ENCODE results near the gene ANTXR2. TPM values are rescaled to one million over a fixed set of nuclear protein-coding genes. Genes with fewer than 3 reads are reported as not detected.

Gene ANTXR2
- total RNA-seq, 2 donors from 2014 or later = 38.6 to 60.1 TPM

GRCh38 chr4:79857811-79858210 is 215.2 kb downstream of the ANTXR2 start:
- DNase-seq (ENCODE audit: low spot score) = no peak
- H3K27ac Mint-ChIP-seq = no peak overlapping the region
- peaks cover 2% of the 10 kb centered on the region for H3K9me3 Mint-ChIP-seq
- H3K27me3 Mint-ChIP-seq = no peaks in the 10 kb centered on the region
- no peak overlapping the region for H3K4me3 Mint-ChIP-seq
- H3K4me1 Mint-ChIP-seq (ENCODE audit: low read depth in 2 of 2) = no peaks in the 10 kb centered on the region
- no peak for ATAC-seq
- H3K36me3 Mint-ChIP-seq = no peaks in the 10 kb centered on the region

- H3K27me3 Mint-ChIP-seq = no peaks in the 10 kb centered on the region
- no peak for ATAC-seq
- H3K4me3 Mint-ChIP-seq = no peak overlapping the region
These were observed 216.8 kb downstream of the ANTXR2 start for GRCh38 chr4:79856196-79856595.

GRCh38 chr4:79854856-79855502 is 218.1 kb downstream of the ANTXR2 start:
- Mint-ChIP-seq H3K36me3 (no peaks in the 10 kb centered on the region), H3K9me3 (no peaks in the 10 kb centered on the region), H3K27me3 (no peaks in the 10 kb centered on the region), H3K4me3 (no peak overlapping the region), H3K27ac (no peak overlapping the region), H3K4me1 (ENCODE audit: low read depth in 2 of 2) (no peaks in the 10 kb centered on the region)
- DNase-seq (ENCODE audit: low spot score) (no peak), ATAC-seq (no peak)

More at GRCh38 chr4:79856196-79856595, 216.8 kb downstream of the ANTXR2 start:
- no peak for DNase-seq (ENCODE audit: low spot score)
- Mint-ChIP-seq H3K4me1 (ENCODE audit: low read depth in 2 of 2) (no peaks in the 10 kb centered on the region), H3K9me3 (peaks cover 2% of the 10 kb centered on the region), H3K27ac (no peak overlapping the region), H3K36me3 (no peaks in the 10 kb centered on the region)

- H3K4me1 Mint-ChIP-seq (ENCODE audit: low read depth in 2 of 2) = no peaks in the 10 kb centered on the region
- no peaks in the 10 kb centered on the region for H3K27me3 Mint-ChIP-seq
- no peaks in the 10 kb centered on the region for H3K9me3 Mint-ChIP-seq
- ATAC-seq (no peak), DNase-seq (ENCODE audit: low spot score) (no peak)
- no peak overlapping the region for H3K27ac Mint-ChIP-seq
- no peak overlapping the region for H3K4me3 Mint-ChIP-seq
- H3K36me3 Mint-ChIP-seq = no peaks in the 10 kb centered on the region
These were observed 220.7 kb downstream of the ANTXR2 start for GRCh38 chr4:79852305-79852730.

- no peak overlapping the region for H3K4me3 Mint-ChIP-seq
- no peaks in the 10 kb centered on the region for H3K36me3 Mint-ChIP-seq
- H3K9me3 Mint-ChIP-seq = no peaks in the 10 kb centered on the region
- H3K27me3 Mint-ChIP-seq = no peaks in the 10 kb centered on the region
- no peak for DNase-seq (ENCODE audit: low spot score)
- H3K4me1 Mint-ChIP-seq (ENCODE audit: low read depth in 2 of 2) = no peaks in the 10 kb centered on the region
- no peak overlapping the region for H3K27ac Mint-ChIP-seq
- ATAC-seq = no peak
These were observed 221.3 kb downstream of the ANTXR2 start for GRCh38 chr4:79851625-79852304.

Other genes starting within 250 kb of the ANTXR2 start
- 10 to 100 TPM; 12.3 to 15.5 TPM for gene PRDM8, start 124.3 kb upstream of the ANTXR2 start, total RNA-seq
- not detected for gene FGF5, start 193.4 kb upstream of the ANTXR2 start, total RNA-seq